HG03521 (cell line): ENCODE results near the gene C1orf52.

ENCODE experiments used
- ATAC-seq: cut with Tn5 transposase; IDR thresholded peaks from one replicate; pipeline ENCODE4 v1.9.1; 2021; ENCODE audit warnings: mild to moderate bottlenecking, moderate library complexity; ENCODE audit not compliant: unreplicated experiment

Gene C1orf52

DNA sequence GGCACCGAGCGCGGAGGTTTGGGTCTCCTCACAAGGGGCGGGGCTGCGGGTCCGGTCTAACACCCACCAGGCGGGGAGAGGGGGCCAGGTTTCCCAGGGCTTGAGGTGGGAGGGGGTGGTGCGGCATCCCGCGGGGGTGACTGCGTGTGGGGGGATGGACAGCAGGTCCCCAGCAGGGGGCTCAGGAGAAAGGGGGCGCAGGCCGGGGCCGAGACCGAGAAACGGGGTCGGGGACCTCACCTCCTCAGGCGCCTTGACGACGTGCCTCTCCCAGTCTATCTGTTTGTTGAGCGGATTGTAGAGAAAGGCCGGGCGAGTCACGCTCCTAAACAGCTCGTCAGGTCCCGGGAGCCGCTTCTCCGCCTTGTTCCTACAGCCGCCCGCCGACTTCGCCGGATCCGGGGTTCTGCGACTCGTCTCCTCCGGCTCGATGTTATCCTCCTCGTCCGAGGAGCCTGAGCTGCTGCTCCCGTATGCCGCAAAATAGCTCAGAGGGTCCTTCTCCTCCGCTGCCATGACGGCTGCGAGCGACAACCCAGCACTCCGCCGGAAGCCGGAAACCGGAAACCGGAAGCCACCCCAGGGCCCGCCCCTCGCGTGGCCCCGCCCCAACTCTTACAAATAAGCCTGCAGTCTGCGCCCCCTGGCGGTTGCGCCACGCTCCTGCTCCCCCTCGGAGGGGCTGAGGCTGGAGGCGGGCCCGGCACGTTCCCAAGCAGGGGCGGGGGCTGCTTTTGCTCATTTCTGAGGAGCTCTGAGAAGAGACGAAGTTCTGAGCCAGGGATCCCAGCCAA is at the start of gene C1orf52:
Gene C1orf52 (minus strand): TSS at position 545 of the 794 bp plus-strand sequence. CDS start 29 bp downstream, at position 516.
- ATAC-seq: peak; percentile 98

DNA sequence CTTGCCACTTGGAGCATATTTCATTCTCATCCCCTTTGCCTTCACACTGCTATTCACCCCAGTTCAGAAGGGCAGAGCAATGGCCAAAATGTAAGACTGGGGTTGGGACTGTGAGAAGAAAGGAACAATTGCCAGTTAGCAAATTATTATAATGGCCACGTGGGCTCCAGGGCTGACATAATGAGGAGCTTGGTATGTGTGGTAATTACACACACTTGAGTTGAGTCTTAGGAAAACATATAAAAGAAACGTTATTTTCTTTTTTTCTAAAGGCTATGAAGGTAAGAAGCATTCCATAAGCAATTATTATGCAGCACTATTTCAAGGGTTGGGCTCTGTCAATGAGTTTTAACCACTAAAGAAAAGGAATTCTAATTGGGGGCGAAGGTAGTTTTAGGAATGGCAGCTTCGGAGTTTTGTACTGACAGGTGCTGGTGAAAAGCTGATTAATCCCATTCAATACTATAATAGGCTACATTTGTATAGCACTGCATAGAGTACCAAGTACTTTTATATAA is 49.4 kb upstream of the C1orf52 start:
- no peak for ATAC-seq

DNA sequence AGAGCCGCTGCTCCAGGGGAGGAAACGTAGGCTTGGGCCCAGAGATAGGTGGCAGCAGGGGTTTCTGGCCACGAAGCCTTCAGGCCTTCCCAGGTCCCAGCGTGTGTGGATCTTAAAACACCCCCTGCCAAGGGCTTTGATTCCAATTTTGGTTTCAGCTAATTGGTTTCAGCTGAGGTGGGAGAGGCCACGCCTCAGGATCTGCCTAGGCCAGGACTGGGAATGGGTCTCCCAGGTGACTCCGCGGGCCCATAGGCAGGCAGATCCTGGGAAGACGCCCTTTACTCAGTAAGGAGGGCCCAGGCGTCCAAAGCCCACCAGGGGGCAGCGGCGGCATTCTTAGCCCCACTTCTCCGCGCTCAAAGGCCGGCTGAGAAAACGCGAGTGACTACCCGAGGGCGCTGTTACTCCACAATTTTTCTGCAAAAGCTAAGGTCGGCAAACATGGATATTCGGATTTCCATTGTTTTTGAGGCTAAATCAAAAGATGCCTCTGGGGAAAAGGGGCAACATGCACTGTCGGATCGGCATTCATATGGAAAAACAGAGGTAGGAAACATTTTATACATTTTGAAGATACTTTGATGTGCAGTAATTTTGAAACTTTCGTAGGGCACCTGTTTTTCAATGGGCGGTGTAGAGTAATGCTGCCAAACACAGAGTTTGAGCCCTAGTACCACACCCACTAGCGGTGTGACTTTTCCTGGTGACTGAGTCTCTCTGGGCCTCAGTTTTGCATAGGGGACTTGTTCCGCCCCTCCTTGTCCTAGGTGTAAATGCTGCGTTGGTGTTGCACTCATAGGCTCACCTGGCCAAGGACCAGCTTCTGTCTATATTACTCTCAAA is 48.7 kb upstream of the C1orf52 start:
- peak; percentile 66 for ATAC-seq

DNA sequence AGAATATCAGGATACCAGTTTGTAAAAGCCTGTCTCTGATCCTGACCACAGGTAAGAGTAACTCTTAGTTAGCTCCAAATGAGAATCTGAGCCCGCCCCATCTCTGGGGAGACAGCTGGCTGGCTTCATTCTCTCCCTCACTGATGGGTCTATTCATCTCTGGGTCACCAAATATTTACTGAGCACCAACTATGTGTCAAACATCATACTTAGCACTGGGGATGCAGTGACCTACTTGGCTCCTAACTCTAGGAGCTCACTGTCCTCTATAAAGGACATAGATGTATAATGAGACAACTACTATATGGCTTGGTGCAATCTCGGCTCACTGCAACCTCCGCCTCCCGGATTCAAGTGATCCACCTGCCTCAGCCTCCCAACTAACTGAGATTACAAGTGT is 46.8 kb upstream of the C1orf52 start:
- no peak for ATAC-seq

DNA sequence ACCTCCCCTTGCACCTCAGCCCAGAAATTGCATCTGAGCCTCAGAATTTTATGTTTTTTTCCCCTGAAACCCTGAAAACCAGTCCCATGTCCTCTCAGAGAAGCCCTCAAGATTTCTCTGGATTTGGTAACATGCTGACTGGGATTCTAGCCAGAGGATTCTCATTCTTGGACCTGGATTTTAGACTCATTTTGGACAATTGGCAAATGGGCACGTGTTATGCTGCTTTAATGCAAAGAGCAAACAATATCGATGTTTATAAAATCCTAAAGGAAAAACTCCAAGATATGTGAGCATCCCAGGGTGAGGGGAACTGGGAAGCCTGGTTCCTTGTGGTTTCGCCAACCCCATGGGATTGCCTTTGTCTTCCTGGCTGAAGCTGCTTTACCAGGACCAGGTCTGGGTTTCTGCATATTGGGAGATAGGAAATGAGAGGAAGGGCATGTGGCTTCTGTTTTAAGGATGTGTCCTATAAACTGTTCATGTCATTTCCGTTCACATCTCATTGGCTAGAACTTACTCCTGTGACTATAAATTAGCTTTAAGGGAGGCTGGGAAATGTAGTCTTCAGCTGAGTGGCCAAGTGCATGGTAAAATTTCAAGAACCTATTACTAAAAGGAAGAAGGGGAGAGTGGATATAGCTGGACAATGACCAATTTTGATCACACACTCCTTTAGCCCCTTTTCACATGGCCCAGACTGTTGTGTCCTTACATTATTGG is 44.1 kb upstream of the C1orf52 start:
- ATAC-seq: no peak

DNA sequence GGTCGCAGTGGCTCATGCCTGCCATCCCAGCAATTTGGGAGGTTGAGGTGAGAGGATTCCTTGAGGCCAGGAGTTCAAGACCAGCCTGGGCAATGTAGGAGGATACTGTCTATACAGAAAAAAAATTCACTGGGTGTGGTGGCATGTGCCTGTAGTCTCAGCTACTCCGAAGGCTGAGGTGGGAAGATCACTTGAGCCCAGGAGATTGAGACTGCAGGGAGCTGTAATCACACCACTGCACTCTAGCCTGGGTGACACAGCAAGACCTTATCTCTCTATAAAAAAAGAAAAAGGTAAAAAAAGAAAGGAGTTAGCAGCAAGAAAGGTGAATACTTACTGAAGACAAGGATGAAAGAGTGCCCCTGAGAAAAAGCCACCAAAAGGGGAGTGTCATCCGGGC is 40.7 kb upstream of the C1orf52 start:
- no peak for ATAC-seq

DNA sequence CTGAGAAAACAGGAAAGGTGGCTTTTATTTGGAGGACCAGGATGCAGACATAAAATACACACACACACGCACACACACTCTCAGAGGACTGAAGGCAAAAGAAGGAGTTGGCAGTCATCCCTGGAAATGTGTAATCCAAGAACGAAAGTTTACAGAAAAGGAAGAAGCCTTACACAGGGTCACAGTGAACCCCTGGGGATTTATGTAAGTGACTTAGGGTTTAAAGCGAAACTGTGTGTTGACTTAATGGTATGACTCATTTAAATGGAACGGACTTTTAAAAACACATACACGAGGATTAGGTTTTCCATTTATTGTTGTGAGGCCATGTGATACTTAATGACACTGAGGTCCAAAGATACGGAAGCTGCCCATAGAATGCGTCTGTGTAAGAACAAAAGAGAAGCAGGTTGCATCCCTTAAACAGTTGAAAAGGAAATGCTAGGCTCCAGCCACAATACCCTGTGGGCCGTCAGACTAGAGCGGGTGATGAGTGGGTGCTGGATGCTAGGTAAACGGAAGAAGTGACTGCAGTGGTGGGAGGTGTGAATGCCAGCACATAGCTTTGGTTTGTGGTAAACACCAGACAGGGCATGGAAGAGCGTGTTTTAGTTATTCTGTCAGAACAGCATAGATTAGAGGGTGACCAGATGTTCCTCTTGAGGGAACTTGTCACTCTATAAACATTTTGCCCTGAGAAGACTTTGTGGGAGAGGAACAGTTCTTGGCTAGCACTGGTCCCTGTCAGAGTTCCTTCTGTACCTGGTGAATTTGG is 38.6 kb upstream of the C1orf52 start:
- peak; percentile 90 for ATAC-seq

DNA sequence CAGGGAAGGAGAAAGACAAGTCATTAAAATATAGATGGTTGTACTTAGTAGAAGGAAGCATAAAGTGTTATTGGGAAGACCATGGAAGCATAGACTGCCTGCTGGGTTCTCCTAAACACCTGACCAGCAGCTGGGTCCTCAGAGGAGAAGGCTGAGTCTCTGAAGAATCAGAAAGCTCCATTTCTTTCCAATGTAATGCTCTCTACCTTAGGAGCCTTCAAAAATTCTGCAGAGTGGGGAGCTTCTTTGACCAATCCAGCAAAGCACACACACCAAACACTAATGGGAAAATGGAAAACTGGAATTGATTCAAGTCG is 38.0 kb upstream of the C1orf52 start:
- ATAC-seq: no peak

DNA sequence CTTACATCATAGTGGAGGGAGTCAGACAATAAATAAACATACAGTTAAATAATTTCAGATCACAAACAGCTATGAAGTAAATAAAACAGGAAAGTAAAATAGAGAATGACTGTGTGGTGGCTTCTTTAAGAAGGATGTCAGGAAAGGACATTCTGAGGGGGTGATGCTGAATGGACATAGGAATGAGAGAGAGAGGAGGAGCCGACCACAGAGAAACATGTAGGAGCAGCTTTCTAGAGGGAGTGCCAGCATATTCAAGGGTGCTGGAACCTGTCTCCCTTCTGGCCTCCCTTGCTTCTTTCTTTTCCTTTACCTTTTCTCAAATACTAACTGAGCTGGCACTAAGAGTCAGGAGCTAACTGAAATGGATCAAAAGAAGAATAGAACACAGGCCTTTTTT is 37.5 kb upstream of the C1orf52 start:
- no peak for ATAC-seq

DNA sequence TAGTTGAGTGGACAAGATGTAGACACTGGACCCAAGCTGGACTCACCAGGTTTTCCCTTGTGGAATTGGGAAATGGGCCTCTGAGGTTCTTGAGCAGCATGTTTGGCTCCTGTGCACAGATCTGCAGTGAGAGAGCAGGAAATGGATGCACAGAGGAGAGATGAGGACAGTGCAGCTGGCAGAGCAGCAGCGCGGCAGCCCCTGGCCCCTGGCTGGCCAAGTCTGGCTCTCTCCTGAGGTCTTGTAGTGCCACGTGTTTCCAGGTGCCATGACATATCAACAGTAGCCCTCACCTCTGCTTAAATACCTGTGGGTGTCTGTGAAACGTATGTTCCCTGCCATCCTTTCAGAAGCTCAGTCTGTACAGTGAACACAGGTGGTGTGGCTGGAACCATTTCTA is 36.2 kb upstream of the C1orf52 start:
- ATAC-seq: no peak

DNA sequence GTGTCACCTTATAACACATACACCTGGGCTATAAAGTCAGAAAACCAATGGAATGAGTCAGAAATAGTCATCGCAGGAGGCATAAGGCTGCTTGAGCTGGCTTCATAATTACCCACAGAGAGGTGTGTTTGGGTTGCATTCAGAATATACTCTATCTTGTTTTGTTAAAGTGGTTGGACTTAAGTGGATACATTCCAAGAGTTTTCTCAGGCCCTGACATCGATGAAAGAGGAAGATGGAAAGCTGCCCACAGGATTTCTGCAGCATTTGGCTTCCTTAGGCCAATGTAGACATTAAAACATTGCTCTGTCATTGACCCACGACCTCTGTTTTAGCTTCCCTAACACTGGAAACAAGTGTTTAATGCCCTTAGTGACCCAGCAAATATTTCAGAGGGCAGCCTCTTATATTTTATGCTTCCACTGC is 35.6 kb upstream of the C1orf52 start:
- ATAC-seq: no peak

DNA sequence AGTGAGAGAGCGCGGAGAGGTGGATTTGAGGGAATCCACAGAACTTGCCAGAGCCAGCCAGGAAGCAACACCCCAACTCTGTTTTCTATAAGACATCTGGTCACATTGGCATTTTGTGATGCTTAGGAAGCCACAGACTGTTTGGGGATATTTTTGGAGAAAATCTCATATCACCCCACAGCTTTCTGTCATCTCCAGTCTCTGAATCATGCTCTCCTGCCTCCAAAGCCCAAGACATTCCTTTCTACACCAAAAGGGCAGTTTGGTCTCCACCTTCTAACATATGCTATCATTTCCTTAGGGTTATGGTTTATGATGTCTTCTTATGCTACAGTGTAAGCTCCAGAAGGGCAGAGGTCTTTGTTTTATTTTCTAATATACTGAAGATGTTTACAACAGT is 31.4 kb upstream of the C1orf52 start:
- ATAC-seq: no peak

DNA sequence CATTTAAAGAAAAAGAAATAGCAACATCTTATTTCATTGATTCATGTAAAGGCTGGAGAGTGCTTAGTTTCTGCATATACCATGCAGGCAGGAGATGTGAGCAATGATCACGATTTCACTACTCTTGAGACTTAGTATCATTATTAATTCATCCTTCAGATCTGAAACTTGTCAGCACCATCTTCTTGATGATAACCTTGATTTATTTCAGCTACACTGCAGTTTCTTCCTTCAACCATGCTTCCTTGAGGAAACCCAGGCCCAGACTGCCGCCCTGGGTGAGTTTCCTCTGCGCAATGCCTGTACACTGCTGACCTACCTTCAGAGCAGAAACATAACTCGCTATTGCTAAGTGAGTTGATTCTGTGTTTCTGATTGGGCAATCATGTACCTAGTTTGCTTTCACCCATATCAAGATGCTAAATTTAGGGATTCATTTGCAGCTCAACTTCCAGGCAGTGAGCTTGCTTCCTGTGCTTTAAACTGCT is 30.4 kb upstream of the C1orf52 start:
- ATAC-seq: no peak

DNA sequence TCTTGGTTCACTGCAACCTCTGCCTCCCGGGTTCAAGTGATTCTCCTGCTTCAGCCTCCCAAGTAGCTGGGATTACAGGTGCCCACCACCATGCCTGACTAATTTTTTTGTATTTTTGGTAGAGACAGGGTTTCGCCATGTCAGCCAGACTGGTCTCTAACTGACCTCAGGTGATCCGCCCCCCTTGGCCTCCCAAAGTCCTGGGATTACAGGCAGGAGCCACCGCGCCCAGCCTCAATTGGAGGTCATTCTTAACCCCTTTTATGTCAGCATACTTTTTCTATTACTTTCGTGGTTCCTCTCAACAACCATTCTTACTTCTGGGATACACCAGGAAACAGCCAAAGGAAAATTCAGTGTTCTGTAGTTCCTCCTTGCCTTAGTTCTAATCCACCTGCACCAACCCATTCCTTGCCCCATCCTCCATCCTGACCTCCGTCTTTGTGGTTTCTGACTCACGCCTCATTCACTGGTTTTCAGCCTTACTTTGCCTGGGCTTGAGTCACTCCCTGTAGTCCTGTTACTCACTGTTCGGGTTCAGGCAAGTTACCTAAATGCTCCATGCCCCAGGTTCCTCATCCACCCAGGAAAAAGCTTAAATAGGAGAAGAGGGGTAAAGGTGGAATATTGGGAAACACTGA is 29.9 kb upstream of the C1orf52 start:
- no peak for ATAC-seq

DNA sequence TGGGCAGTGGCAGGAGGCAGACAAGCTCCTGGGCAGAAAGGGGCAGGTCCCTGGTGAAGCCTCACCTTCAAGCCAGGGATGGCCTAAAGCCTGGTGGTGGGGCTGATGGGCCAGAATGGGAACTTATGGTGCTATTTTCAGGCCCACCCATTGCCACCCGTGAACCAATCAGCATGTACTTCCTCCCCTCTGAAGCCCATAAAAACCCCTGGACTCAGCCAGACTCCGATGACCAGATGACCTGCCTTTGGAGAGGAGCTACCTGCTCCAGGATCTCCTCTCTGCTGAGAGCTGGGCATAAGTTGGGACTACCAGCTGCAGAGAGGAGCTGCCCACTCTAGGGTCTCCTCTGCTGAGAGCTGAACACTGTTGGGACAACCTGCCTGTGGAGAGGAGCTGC is 24.7 kb upstream of the C1orf52 start:
- ATAC-seq: no peak

DNA sequence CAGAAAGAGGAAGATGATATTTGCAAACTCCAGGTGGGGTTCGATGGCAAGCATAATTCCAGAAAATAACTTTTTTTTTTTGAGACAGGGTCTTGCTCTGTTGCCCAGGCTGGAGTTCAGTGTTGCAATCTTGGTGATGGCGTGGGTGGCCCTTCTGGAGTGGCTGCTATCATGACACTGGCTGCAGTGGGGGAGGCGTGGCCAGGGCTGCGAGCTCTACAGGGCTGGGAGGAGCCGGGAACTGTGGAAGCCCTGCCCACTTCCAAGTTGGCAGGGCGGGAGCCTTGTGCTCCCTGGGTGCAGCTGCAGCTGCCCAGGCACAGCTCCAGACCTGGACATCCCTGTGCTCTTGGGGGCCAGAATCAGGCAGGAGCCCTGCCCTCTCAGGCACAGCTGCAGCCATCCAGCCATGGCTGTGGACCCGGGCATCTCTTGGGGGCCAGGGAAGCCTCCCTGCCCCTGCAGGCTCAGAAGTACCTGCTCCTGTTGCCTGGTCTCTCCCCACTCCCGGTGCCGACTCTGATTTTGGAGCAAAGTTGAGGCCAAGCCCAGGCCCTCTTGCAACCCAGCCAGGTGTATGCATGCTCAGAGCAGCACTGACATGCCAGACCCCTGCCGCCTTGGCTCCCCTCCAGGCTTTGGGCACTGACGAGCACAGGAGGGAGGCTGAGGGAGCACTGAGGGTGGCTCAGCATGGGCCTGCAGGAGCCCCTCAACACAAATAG is 24.2 kb upstream of the C1orf52 start:
- no peak for ATAC-seq

DNA sequence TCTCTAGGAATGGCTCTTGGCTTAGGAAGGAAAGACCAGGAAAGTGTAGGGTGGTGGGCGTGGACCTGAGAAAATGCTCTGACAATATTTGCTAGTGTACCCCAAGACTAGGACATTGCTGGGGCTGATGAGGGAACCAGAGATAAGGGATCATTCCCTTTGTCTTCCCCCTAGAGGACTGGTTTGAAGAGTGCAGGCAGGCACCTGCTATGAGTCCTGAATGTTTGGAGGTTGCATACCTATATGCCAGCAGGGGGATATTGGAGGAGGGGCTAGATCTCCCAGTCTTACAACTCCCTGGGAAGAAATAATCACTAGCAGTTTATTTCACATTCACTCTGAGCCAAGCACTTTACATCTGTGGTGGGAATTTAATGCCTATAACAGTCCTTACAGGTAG is 23.0 kb upstream of the C1orf52 start:
- ATAC-seq: no peak

DNA sequence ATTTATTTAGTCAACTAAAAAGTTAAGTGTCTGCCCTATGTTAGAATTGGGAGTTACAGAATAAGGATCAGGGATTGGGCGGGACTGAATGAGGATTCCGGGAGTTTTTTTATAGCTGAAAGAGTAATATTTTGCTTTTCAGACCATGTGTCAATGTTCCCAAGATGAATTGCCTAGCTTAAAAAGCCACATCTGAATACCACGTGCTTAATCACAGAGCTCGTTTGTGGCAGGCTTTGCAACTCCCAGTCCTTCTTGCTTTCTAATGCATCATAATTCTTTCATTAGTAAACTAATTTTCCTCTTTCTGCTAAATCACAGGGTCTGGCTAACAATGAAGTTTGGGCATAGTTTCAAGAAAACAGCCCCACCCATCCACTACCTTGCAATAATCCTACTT is 21.2 kb upstream of the C1orf52 start:
- no peak for ATAC-seq

DNA sequence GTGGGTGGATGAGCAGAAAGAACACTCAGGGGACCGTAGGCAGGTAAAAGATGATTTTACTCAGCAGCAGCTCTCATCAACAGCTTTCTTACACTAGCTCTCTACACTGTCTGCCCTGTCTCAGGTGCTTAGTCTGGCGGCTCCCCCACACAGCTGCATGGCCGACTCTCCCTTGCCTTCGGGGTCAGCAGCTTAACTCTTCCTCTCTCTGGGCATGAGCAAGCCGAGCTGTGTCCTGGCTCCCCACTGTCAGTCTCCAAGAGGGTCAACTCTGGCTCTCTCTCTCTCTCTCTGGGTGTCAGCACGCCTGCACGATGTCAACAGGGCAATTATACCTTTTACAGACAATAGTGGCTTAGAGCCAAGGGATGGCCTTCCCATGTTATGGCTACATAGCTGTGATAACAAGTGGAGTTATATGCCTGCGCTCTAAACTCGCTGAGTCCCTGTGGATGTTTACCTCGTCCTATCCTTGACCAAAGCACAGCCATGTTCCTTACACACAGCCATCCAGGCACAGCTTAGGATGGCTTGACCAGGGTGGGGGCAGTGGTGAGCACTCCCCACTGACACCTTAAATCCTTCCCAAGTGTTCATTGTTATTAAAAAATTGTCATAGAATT is 20.1 kb upstream of the C1orf52 start:
- ATAC-seq: no peak
